ENCODE measurements around the gene LIN52.

LIN52 gene

DNA sequence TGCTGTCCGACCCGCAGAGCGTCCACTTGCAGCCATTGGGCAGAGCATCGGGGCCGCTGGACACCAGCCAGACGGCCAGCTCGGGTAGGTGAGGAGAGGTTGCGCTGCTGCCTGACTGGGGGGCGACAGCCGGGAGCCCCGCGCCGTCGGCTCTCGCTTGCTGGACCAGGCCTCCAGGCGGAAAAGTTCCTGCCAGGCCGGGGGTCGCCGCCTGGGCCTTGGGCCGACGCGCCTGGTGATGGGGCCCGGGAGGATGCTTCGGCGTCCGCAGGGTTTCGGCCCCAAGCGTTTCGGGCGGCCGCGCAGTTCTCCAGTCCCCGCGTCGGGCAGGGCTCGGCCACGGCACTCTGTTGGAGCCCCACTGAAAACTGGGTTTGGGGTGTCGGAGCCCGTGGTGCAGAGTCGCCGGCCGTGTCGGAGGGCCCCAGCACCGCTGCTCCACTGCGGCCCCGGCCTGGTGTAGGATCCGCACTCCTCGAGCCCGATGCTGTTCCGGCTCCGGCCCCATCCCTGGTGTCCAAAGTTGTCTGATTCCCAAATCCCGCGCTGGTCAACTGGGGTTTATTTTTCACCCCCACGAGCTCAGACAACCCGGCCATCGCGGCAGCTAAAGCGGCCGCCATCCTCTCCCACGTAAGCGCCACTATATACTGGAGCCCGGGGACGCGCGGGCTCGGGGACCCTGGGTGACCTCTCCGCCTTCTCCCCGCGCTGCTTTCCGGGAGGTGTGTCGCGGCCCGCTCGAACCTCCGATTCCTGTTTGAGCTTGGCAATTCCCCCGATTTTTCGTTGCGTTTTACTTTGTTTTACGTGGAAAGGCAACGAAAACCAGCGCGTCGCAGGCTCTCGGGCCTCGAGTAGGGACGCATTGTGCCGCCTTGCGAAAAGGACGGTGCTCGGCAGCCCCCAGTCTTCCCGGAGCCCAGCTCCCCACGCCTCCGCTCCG lies 155.4 kb downstream of the LIN52 start:
- no peak for DNase-seq

GRCh38 chr14:74240794-74241651 lies 156.3 kb downstream of the LIN52 start:
- DNase-seq: no peak

DNA sequence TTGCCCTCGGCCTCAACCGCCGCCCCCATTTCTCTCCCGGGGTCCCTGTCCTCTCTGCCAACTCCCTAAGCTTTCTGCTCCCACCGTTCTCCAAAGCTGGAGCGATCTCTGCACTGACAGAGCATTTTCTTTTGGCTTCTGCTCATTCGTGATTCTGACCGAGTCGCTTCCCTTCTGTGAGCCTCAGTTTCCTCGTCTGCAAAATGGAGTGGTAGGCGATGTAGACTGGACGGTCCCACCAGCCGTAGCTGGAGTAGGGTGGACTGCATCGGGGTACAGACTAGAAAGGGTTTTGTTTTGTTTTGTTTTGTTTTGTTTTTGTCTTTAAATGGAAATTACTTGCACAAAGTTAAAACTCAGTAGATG lies 156.9 kb downstream of the LIN52 start:
- no peak for DNase-seq

DNA sequence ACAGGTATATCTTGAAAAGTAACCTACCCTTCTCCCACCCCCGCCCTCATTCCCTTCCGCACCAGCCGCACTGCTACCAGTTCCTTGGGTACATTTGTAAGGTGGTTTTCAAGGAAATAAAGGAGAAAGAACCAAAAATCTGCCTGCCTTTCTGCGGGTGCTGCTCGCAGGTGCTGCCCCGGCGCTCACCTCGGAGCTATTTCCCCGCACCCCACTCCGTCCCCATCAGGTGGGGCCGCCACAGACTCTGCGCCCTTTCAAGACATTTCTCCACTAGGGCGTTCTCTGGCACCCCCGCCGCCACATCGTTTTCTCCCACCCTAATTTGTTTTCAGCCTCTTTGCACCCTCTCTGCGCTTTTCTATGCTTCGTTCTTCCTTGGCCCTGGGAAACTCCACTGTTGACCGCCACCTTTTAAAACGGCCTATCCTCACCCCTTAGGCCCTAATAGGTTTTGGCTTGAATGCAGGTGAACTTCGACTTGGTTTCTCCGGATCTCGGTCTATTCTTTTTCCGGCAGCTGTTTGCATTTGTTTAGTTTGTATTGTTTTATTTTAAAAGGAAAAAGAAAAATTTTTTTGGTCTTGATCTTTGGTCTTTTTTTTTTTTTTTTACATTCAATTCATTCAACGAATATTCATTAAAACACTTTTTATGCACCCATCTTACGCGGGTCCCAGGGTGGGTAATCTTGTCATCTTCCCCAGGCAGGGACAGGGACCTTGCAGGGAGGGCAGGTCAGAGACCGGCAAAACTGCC lies 157.4 kb downstream of the LIN52 start:
- no peak for DNase-seq

DNA sequence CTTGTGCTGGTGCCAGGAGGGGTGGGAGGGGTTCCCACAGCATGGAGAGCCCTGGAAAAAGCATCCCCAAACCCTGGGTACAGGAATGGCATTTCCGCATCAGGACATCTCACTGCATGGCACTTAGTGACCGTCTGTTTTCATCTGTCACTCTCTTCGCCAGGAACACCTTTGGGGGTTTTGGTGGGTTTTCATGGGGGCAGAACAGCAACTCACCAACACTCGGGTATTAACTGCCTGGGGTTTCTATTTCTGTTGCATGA lies 158.0 kb downstream of the LIN52 start:
- DNase-seq: no peak

- no peak for DNase-seq
Measured at GRCh38 chr14:74243051-74243450, 158.3 kb downstream of the LIN52 start.

GRCh38 chr14:74244115-74244514 lies 159.4 kb downstream of the LIN52 start:
- DNase-seq: no peak

DNA sequence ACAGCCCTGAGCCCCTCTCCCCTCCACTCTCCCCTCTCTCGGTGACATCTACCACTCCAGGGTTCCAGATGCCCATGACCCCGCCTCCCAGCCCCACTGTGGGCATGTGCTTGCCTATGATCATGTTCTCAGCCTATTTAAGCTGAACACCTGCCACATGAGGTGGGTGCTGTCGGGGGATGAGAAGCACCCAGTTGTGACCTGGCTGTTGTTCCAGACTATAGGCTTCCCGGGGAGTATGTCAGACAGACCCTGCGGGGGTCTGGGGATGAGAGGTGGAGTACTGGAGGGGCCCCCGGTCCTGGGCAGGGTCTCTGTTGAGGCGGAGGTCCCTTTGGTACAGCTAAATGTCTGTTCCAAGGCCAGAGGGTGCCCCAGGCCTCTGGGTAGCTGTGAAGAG lies 160.5 kb downstream of the LIN52 start:
- DNase-seq: no peak

GRCh38 chr14:74246542-74246941 lies 161.8 kb downstream of the LIN52 start:
- DNase-seq: no peak

DNA sequence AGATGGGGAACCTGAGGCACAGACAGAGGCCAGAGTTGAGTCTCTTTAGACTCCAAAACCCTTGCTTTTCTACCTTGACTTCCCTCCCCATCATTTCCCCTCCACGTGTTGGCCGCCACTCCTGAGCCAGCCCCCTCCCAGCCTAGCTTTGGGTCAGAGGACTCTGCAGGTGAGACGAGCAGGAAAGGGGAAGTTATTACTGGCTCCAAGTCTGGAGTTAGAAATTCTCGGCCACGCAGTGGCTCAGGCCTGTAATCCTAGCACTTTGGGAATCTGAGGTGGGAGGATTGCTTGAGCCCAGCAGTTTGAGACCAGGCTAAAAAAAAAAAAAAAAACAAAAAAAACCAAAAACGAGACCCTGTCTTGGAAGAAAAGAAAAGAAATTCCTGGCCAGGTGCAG lies 163.3 kb downstream of the LIN52 start:
- no peak for DNase-seq

GRCh38 chr14:74249433-74250375 lies 164.9 kb downstream of the LIN52 start:
- DNase-seq: no peak
